WERI-Rb-1 (cell line): ENCODE results near the gene LGMN.
"Not testable (repeated sequence)": the region's sequence is repeated elsewhere in the genome, so short reads cannot be mapped to it uniquely, and the experiment has no call there.

ENCODE experiments used
- DNase-seq: peaks from one replicate; pipeline ENCODE4 v3.0.0-alpha.2; 2020
- H3K27ac ChIP-seq: fragments of 250-450 bp; sonication (Bioruptor Pico); 2 replicates; pipeline ENCODE4 v1.5.1; 2020; ENCODE audit warnings: mild to moderate bottlenecking, moderate library complexity
- H3K27me3 ChIP-seq: fragments of 250-450 bp; sonication (Bioruptor Pico); 2 replicates; pipeline ENCODE4 v1.5.1; 2021; ENCODE audit warnings: mild to moderate bottlenecking, low read depth, moderate library complexity; ENCODE audit not compliant: insufficient read depth, severe bottlenecking
- H3K36me3 ChIP-seq: fragments of 250-450 bp; sonication (Bioruptor Pico); 2 replicates; pipeline ENCODE4 v1.5.1; 2020; ENCODE audit warnings: mild to moderate bottlenecking, moderate library complexity
- H3K4me3 ChIP-seq: 2 replicates; pipeline ENCODE4 v1.5.1; 2011; ENCODE audit warnings: low read depth, mild to moderate bottlenecking, control low read depth, low read length
- H3K9me3 ChIP-seq: fragments of 250-450 bp; sonication (Bioruptor Pico); 2 replicates; pipeline ENCODE4 v1.5.1; 2021; ENCODE audit warnings: mild to moderate bottlenecking, moderate library complexity; ENCODE audit not compliant: severe bottlenecking
- TF ChIP-seq, protein P1 (sequence below): IDR thresholded peaks from 2 replicates; pipeline ENCODE4 v1.5.1; 2011; ENCODE audit warnings: low read depth, mild to moderate bottlenecking, control low read depth, inconsistent platforms, low read length

Gene LGMN

GRCh38 chr14:92680781-92681650, 67.4 kb downstream of the LGMN start:
- DNase-seq, result peak; percentile 75

DNA sequence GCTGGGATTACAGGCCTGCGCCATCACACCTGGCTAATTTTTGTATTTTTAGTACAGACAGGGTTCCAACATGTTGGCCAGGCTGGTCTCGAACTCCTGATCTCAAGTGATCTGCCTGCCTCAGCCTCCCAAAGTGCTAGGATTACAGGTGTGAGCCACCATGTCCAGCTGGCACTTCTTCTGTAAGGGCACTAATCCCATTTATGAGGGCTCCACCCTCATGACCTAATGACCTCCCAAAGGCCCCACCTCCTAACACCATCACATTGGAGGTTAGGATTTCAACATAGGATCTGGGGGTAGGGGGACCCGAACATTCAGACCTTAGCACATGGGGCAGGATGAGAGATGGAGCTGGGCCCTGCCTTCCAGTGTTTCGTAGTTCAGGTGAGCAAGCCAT, 68.1 kb downstream of the LGMN start:
- not testable (repeated sequence) for H3K4me3 ChIP-seq, H3K27ac ChIP-seq, H3K27me3 ChIP-seq, DNase-seq, H3K9me3 ChIP-seq
- peaks cover 46% of the 10 kb centered on the region for H3K36me3 ChIP-seq

More at GRCh38 chr14:92680781-92681650, 67.4 kb downstream of the LGMN start:
- TF ChIP-seq, protein P1, sequence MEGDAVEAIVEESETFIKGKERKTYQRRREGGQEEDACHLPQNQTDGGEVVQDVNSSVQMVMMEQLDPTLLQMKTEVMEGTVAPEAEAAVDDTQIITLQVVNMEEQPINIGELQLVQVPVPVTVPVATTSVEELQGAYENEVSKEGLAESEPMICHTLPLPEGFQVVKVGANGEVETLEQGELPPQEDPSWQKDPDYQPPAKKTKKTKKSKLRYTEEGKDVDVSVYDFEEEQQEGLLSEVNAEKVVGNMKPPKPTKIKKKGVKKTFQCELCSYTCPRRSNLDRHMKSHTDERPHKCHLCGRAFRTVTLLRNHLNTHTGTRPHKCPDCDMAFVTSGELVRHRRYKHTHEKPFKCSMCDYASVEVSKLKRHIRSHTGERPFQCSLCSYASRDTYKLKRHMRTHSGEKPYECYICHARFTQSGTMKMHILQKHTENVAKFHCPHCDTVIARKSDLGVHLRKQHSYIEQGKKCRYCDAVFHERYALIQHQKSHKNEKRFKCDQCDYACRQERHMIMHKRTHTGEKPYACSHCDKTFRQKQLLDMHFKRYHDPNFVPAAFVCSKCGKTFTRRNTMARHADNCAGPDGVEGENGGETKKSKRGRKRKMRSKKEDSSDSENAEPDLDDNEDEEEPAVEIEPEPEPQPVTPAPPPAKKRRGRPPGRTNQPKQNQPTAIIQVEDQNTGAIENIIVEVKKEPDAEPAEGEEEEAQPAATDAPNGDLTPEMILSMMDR, result peak; percentile 88
- H3K27me3 ChIP-seq, result no peaks in the 10 kb centered on the region
- H3K9me3 ChIP-seq, result no peaks in the 10 kb centered on the region
- H3K36me3 ChIP-seq, result peaks cover 51% of the 10 kb centered on the region
- H3K27ac ChIP-seq, result no peak overlapping the region
- no peak overlapping the region for H3K4me3 ChIP-seq

DNA sequence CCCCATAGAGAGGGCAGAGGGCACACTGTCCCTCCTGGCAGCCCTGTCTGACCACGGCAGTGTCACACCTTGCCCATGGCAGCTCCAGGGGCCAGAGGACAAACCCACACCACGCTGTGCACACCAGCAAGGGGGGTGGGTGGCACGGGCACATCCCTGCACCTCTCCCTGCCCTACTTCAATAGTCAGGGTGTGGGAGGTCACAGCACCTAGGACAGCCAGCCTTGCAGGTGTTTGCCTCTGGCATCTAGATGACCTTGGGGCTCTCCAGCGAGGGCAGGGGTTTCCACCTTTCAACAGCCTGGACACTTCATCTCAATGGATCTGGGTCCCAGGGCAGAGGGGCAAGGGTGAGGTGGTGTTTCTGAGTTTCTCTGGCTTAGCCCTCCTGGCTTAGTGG, 69.2 kb downstream of the LGMN start:
- no peak overlapping the region for H3K4me3 ChIP-seq
- no peak overlapping the region for H3K27ac ChIP-seq
- H3K9me3 ChIP-seq, result no peaks in the 10 kb centered on the region
- H3K36me3 ChIP-seq, result peaks cover 46% of the 10 kb centered on the region
- no peak for DNase-seq
- TF ChIP-seq, protein P1, result no peak
- H3K27me3 ChIP-seq, result no peaks in the 10 kb centered on the region

GRCh38 chr14:92678766-92679165, 69.7 kb downstream of the LGMN start:
- Histone ChIP-seq H3K27ac (no peak overlapping the region), H3K36me3 (peaks cover 44% of the 10 kb centered on the region), H3K9me3 (no peaks in the 10 kb centered on the region), H3K27me3 (no peaks in the 10 kb centered on the region), H3K4me3 (no peak overlapping the region)
- TF ChIP-seq, protein P1, result no peak
- no peak for DNase-seq

GRCh38 chr14:92677955-92678354, 70.5 kb downstream of the LGMN start:
- DNase-seq, result no peak
- peaks cover 36% of the 10 kb centered on the region for H3K36me3 ChIP-seq
- no peaks in the 10 kb centered on the region for H3K9me3 ChIP-seq
- no peak overlapping the region for H3K27ac ChIP-seq
- H3K4me3 ChIP-seq, result no peak overlapping the region
- TF ChIP-seq, protein P1, result no peak
- H3K27me3 ChIP-seq, result no peaks in the 10 kb centered on the region

GRCh38 chr14:92677087-92677668, 71.2 kb downstream of the LGMN start:
- TF ChIP-seq, protein P1, result no peak
- DNase-seq, result no peak
- Histone ChIP-seq H3K36me3 (peaks cover 28% of the 10 kb centered on the region), H3K9me3 (no peaks in the 10 kb centered on the region), H3K4me3 (no peak overlapping the region), H3K27me3 (no peaks in the 10 kb centered on the region), H3K27ac (no peak overlapping the region)
